Astrocyte (in vitro differentiated cells and primary cell): ENCODE measurements around the gene ERMP1.

Source experiments
- CTCF ChIP-seq: IDR thresholded peaks from 2 replicates; pipeline ENCODE4 v1.5.1; 2011; ENCODE audit warnings: low read depth, mild to moderate bottlenecking, inconsistent platforms, low read length, moderate library complexity; ENCODE audit not compliant: insufficient read depth
- EZH2 ChIP-seq: IDR thresholded peaks from 2 replicates; pipeline ENCODE4 v1.6.1; 2012; ENCODE audit warnings: mild to moderate bottlenecking, low read length, inconsistent platforms; ENCODE audit not compliant: insufficient read depth

GRCh38 chr9:5799314-5799713, 33.6 kb downstream of the ERMP1 start:
- TF ChIP-seq CTCF, result peak; percentile 77
- TF ChIP-seq EZH2, result no peak
